HepG2 (cell line): ENCODE data around the gene RREB1. TPM values are rescaled to one million over a fixed set of nuclear protein-coding genes. Genes with fewer than 3 reads are reported as not detected.
A peak's percentile ranks its signal among the peaks of the same experiment; 100 is the strongest.

Experiments
- EEA1 ChIP-seq: sonication (generic); formaldehyde crosslinking; IDR thresholded peaks from 2 replicates; pipeline ENCODE4 v1.5.1; 2020; ENCODE audit warnings: mild to moderate bottlenecking, missing genetic modification reagents, borderline replicate concordance
- GATA4 ChIP-seq: sonication (generic); IDR thresholded peaks from 2 replicates; pipeline ENCODE4 v1.6.1; 2016; ENCODE audit warnings: antibody characterized with exemption, low read depth, borderline replicate concordance
- MLX ChIP-seq: IDR thresholded peaks from 2 replicates; pipeline ENCODE4 v1.6.1; 2016
- PLSCR1 ChIP-seq: sonication (generic); formaldehyde crosslinking; IDR thresholded peaks from 2 replicates; pipeline ENCODE4 v1.5.0; 2020; ENCODE audit warnings: missing genetic modification reagents, mild to moderate bottlenecking, borderline replicate concordance
- RARA ChIP-seq: IDR thresholded peaks from 2 replicates; pipeline ENCODE4 v1.6.1; 2016; ENCODE audit warnings: missing genetic modification reagents, missing compliant biosample characterization
- RERE ChIP-seq: IDR thresholded peaks from 2 replicates; pipeline ENCODE4 v1.6.1; 2016; ENCODE audit warnings: low read depth, missing genetic modification reagents, missing compliant biosample characterization
- SRSF9 ChIP-seq: fragments of 200-400 bp; formaldehyde crosslinking; IDR thresholded peaks from 2 replicates; pipeline ENCODE4 v1.6.1; 2018; ENCODE audit warnings: borderline replicate concordance, mild to moderate bottlenecking, low read depth, low read length; ENCODE audit not compliant: insufficient read depth, poor library complexity, severe bottlenecking
- TEAD3 ChIP-seq: optimal IDR thresholded peaks from 2 replicates; pipeline ENCODE3; 2016; ENCODE audit warnings: borderline replicate concordance
- ZBTB10 ChIP-seq: sonication (generic); formaldehyde crosslinking; IDR thresholded peaks from 2 replicates; pipeline ENCODE4 v1.4.0; 2020; ENCODE audit warnings: missing genetic modification reagents, borderline replicate concordance
- ZBTB14 ChIP-seq: sonication (generic); formaldehyde crosslinking; IDR thresholded peaks from 2 replicates; pipeline ENCODE4 v1.4.0; 2020; ENCODE audit warnings: missing genetic modification reagents
- ZNF382 ChIP-seq: sonication (generic); formaldehyde crosslinking; IDR thresholded peaks from 2 replicates; pipeline ENCODE4 v1.5.0; 2020; ENCODE audit warnings: missing genetic modification reagents, mild to moderate bottlenecking, borderline replicate concordance
- ZNF496 ChIP-seq: sonication (generic); formaldehyde crosslinking; IDR thresholded peaks from 2 replicates; pipeline ENCODE4 v1.8.1; 2023; ENCODE audit warnings: mild to moderate bottlenecking, moderate library complexity, missing genetic modification reagents; ENCODE audit not compliant: insufficient replicate concordance
- ZUFSP ChIP-seq: sonication (generic); formaldehyde crosslinking; IDR thresholded peaks from 2 replicates; pipeline ENCODE4 v1.9.0; 2021; ENCODE audit warnings: missing genetic modification reagents, mild to moderate bottlenecking, borderline replicate concordance
- polyA plus RNA-seq, 8 experiments: library from polyadenylated mRNA; depleted of rRNA in 3 of 8; stranded (reverse) in 7 of 8; unstranded in 1 of 8; fragments of >200 nt; fragmentation: Illumina TruSeq in 4 of 8; extraction: Trizol in 4 of 8; gene quantifications; 2 replicates each; pipeline versions ENCODE4 v1.2.1 to v1.2.3, GENCODE V29; 2011 to 2016; ENCODE audit warnings: low read depth in 4 of 8, missing spikeins in 1 of 8, mixed read lengths in 1 of 8; ENCODE audit not compliant: insufficient read depth in 1 of 8
- total RNA-seq, 5 experiments: library from RNA; depleted of rRNA; stranded (reverse); fragments of >200 nt; fragmentation: Illumina TruSeq; extraction: Trizol; gene quantifications; 2 replicates each; pipeline ENCODE4 v1.2.3, GENCODE V29; 2016; ENCODE audit warnings: low read depth in 1 of 5

The RREB1 gene
- total and polyA plus RNA-seq, 2 of the 13 experiments (the other 11 are each of a cell fraction or from before 2014, with no cell fraction given) = 6.1 to 23.2 TPM

GRCh38 chr6:7140631-7141378, 33.0 kb downstream of the RREB1 start (continued):
- TF ChIP-seq ZUFSP = no peak
- no peak for TF ChIP-seq ZNF496 (CRISPR knock-in tag)
- no peak; the same call in none of the 2 replicates for TF ChIP-seq ZBTB14 (CRISPR knock-in tag)
- no peak for TF ChIP-seq EEA1
- peak; percentile 38 for TF ChIP-seq TEAD3
- no peak for TF ChIP-seq PLSCR1
- TF ChIP-seq MLX = no peak
- no peak for TF ChIP-seq ZNF382 (CRISPR knock-in tag)
- TF ChIP-seq RERE (CRISPR knock-in tag) = no peak
- TF ChIP-seq SRSF9 = no peak
- peak; percentile 80 for TF ChIP-seq RARA (CRISPR knock-in tag)
- peak; percentile 30; the same call in 1 of the 2 replicates for TF ChIP-seq ZBTB10
- TF ChIP-seq GATA4 = peak; percentile 73
